Lower leg skin (tissue), 4 donors: ENCODE measurements around the gene CKMT2. TPM values are rescaled to one million over a fixed set of nuclear protein-coding genes. Genes with fewer than 3 reads are reported as not detected.

ENCODE experiments used
- DNase-seq, 2 donors: peaks; one replicate each; pipeline ENCODE4 v3.0.0-alpha.2; 2019; ENCODE audit warnings: low spot score in 2 of 2
- H3K4me3 ChIP-seq: fragments of 200-600 bp; sonication (generic); 2 replicates; pipeline ENCODE4 v1.5.1; 2017; ENCODE audit warnings: mild to moderate bottlenecking, low read depth; ENCODE audit not compliant: poor library complexity, severe bottlenecking
- POLR2A ChIP-seq, 2 donors: fragments of 450-650 bp; IDR thresholded peaks; one replicate each; pipeline ENCODE4 v1.6.1; 2016 to 2017; ENCODE audit warnings: antibody characterized with exemption in 2 of 2, mild to moderate bottlenecking in 1 of 2, moderate library complexity in 1 of 2
- WGBS, 2 donors: methylation state at CpG; one replicate each; pipeline ENCODE4 v1.1.5; 2018; 5-methylcytosine and 5-hydroxymethylcytosine counted together
- intact Hi-C: fragments of 100-400 bp; cut with DNase I; formaldehyde crosslinking; loops from one replicate; pipeline ENCODE4 v1.15.0; 2023; ENCODE audit warnings: low total_unique reads
- total RNA-seq, 4 donors: library from RNA; depleted of rRNA; stranded (reverse); fragments of >200 nt; gene quantifications; one replicate each; pipeline ENCODE4 v1.1.0, GENCODE V29; 2016
- TF ChIP-seq, protein P1 (sequence below), 3 donors: fragments of 450-650 bp; IDR thresholded peaks; one replicate each; pipeline ENCODE4 v1.5.1; 2016; ENCODE audit warnings: antibody characterized with exemption in 3 of 3, mild to moderate bottlenecking in 3 of 3, moderate library complexity in 2 of 3

The CKMT2 gene
- total RNA-seq, 4 donors from 2014 or later: 4.0 to 19.7 (median 7.8) TPM

DNA sequence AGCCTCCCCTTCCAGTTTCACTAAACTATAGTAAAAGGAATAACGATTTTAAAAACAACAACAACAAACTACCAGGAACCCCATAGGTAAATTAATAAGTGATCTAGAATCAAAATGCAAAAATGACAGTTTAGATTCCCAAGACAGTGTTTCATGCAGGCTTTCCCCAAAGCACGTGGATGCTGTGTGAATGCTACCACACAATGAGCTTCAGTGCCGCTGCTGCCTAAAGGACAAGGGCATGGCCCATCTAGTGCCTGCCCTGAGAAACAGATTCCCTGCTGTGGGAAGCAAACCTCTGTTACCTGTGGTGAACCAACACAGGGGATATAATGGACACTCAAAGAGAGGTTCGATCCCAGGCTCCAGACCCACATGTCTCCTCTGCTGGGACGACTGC lies 23.7 kb upstream of the CKMT2 start:
- TF ChIP-seq POLR2A (IDR thresholded peaks at IDR 0.05): no peak
- TF ChIP-seq, protein P1, sequence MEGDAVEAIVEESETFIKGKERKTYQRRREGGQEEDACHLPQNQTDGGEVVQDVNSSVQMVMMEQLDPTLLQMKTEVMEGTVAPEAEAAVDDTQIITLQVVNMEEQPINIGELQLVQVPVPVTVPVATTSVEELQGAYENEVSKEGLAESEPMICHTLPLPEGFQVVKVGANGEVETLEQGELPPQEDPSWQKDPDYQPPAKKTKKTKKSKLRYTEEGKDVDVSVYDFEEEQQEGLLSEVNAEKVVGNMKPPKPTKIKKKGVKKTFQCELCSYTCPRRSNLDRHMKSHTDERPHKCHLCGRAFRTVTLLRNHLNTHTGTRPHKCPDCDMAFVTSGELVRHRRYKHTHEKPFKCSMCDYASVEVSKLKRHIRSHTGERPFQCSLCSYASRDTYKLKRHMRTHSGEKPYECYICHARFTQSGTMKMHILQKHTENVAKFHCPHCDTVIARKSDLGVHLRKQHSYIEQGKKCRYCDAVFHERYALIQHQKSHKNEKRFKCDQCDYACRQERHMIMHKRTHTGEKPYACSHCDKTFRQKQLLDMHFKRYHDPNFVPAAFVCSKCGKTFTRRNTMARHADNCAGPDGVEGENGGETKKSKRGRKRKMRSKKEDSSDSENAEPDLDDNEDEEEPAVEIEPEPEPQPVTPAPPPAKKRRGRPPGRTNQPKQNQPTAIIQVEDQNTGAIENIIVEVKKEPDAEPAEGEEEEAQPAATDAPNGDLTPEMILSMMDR (IDR thresholded peaks at IDR 0.05): no peak
- DNase-seq: no peak
- no peak overlapping the region for H3K4me3 ChIP-seq
- 81 to 95% methylated on average over 5 of the region's 5 CpGs for WGBS, 2 donors
- intact Hi-C loops: no loop called here

DNA sequence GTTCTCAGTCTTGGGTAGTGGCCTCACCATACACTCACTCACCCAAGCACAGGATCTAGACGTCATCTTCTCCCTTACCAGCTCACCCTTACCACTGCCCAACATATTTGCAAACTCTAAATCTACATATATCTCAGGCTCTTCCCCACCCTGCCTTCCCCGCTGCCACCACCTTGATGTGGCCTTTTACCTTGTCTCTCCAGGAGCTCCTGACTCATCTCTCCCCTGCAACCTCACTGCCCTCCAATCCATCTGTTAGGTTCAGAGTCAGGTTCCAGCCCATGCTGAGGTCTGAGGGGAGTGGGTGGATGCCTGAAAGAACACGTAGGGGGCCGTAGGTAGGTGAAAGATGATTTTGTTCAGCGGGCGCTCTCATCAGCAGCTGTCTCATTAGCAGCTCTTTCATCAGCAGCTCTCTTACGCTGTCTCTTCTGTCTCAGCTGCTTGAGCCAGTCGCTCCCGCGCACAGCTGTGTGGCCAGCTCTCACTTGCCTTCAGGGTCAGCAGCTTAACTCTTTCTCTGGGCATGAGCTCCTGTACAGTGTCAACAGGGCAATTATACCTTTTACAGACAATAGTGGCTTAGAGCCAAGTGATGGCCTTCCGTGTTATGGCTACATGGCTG lies 23.1 kb upstream of the CKMT2 start:
- TF ChIP-seq, protein P1 (IDR thresholded peaks at IDR 0.05): no peak
- no peak for TF ChIP-seq POLR2A (IDR thresholded peaks at IDR 0.05)
- WGBS, 2 donors: 84 to 95% methylated on average over 11 of the region's 11 CpGs
- H3K4me3 ChIP-seq: no peak overlapping the region
- intact Hi-C loops: no loop called here
- DNase-seq: no peak

DNA sequence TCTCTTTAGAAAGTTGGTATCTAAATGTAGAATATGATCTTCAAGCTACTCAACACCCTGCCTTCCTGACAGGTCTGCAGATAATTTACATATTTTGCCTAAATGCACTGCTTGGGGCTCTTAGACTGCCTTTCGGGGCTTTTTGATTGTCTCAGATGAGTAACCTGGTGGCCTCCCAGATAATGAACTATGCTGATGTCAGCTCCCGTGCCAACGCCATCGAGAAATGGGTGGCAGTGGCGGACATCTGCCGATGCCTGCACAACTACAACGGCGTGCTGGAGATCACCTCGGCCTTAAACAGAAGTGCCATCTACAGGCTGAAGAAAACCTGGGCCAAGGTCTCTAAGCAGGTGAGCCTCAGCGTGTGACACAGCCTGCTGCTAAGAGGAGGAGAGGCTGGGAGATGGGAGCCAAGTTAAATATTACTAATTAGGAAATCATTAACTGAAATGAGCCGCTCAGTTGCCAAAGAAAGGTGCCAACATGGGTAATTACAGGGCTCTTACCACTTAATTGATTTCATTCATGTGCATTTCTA lies 20.8 kb upstream of the CKMT2 start:
- intact Hi-C loops: no loop called here
- WGBS, 2 donors: 87 to 90% methylated on average over 11 of the region's 11 CpGs
- DNase-seq: no peak
- TF ChIP-seq POLR2A (IDR thresholded peaks at IDR 0.05): no peak
- no peak overlapping the region for H3K4me3 ChIP-seq

DNA sequence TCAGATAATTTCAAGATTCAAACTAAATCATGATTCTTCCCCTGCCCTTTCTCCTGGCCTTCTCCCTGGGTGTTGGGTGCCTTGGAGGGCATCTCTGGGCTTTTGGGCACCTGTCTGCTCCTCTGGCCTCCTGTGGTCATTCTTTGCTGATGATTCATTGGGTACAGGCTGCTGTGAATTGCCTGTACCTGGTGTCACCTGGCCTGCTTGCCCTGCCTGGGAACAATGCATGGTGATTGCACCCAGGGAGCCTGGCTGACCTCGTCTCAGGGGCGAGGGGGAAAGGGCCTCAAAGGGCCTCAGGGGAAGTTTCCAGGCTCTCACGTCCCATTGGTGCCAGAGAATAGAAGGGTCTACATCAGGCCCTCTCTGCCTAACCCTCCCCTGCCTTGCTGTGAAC lies 20.1 kb upstream of the CKMT2 start:
- DNase-seq: no peak
- TF ChIP-seq POLR2A (IDR thresholded peaks at IDR 0.05): no peak
- TF ChIP-seq, protein P1 (IDR thresholded peaks at IDR 0.05): no peak
- no peak overlapping the region for H3K4me3 ChIP-seq
- 89 to 91% methylated on average over 3 of the region's 3 CpGs for WGBS, 2 donors
- intact Hi-C loops: no loop called here

DNA sequence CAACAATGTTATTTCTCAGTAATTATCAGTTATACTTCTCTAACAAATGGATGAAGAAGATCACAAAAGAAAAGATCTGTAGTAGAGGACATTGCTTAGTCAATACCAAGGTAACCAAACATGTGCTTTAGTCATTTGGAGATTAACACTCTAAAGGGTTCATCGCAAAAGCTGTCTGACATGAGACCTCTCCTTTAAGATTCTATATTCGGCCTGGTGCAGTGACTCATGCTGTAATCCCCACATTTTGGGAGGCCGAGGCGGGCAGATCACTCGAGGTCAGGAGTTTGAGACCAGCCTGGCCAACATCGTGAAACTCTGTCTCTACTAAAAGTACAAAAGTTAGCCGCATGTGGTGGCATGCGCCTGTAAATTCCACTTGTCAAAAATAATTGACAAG lies 18.3 kb upstream of the CKMT2 start:
- intact Hi-C loops: no loop called here
- TF ChIP-seq, protein P1 (IDR thresholded peaks at IDR 0.05): no peak
- no peak for TF ChIP-seq POLR2A (IDR thresholded peaks at IDR 0.05)
- 77 to 84% methylated on average over 8 of the region's 8 CpGs for WGBS, 2 donors
- H3K4me3 ChIP-seq: no peak overlapping the region
- DNase-seq: no peak

DNA sequence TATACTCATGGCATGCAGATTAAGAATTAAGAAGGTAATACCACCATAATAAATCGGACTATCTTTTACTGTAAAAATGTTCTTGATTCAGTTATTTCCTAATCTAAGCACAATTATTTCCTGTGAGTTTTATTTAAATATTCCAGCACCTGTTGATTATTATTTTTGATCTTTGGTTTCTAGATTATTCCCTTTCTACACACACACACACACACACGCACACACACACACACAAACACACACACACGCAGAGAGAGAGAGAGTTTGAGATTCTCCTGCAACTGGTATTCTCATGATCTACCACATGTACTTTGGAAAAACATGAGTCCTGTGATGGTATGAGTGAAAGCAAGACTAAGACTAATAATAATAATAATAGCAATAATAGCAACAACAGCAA lies 17.0 kb upstream of the CKMT2 start:
- WGBS, 2 donors: 75% methylated on average over 3 of the region's 3 CpGs
- TF ChIP-seq, protein P1 (IDR thresholded peaks at IDR 0.05): no peak
- TF ChIP-seq POLR2A (IDR thresholded peaks at IDR 0.05): no peak

More for the DNA sequence above, 17.0 kb upstream of the CKMT2 start:
- no peak overlapping the region for H3K4me3 ChIP-seq
- no peak for DNase-seq
- intact Hi-C loops: no loop called here
